GM19043 (cell line): ENCODE data around the gene BPI.
"Not testable (repeated sequence)": the region's sequence is repeated elsewhere in the genome, so short reads cannot be mapped to it uniquely, and the experiment has no call there.

Source experiments
- ATAC-seq: cut with Tn5 transposase; IDR thresholded peaks from one replicate; pipeline ENCODE4 v1.9.1; 2021; ENCODE audit warnings: low read depth; ENCODE audit not compliant: unreplicated experiment

BPI gene

DNA sequence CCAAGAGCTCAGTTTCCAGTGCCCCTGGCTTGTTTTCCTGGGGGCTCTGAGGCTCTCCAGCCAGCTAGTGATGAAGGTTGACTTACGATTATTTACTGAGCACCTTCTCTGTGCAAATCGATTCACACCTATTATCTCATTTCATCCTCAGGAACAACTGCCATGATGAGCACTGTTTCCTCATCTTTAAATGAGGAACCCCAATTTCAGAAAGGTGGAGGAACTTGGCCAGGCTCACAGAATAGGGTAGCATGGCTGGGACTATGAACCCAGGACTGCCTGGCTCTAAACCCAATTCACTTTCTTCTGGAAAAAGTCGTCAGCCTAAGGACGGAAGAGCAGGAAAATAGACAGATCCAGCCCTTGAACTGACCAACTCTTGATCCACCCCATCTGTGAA, 3.5 kb upstream of the BPI start:
- ATAC-seq, result no peak

DNA sequence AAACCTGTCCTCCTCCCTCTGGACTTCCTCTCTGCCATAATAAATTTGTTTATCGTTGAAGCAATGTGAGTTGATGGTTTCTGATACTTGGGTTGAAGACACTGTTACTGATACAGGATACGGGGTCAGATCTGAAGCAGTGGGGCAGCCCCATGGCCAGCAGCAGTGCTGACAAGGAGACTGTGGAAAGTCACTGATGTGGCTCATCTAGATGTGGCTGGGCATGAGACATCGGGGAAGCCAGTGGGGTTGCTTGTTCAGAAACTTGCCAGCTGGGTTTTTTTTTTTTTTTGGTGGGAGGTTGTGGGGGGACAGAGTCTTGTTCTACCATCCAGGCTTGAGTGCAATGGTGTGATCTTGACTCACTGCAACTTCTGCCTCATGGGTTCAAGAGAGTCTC, 2.6 kb upstream of the BPI start:
- no peak for ATAC-seq

DNA sequence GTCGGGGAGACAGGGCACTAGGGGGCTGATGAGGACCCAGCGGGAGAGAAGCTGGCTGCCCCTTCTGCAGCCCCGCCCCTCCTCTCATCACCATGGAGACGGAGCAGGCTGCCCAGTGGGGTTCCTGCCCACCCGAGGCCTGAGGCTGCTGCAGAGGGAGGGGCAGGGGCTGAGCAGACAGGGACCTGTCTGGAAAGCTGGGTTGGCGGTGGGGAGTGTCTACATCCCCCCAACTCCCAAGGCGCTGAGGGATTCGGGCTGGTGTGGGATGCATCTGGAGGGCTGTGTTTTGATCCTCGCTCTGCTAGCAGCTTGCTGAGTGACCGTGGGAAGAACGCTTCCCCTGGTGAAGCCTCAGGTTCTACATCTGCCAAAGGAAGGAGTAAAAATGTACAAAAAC, 1.2 kb upstream of the BPI start:
- ATAC-seq, result no peak

DNA sequence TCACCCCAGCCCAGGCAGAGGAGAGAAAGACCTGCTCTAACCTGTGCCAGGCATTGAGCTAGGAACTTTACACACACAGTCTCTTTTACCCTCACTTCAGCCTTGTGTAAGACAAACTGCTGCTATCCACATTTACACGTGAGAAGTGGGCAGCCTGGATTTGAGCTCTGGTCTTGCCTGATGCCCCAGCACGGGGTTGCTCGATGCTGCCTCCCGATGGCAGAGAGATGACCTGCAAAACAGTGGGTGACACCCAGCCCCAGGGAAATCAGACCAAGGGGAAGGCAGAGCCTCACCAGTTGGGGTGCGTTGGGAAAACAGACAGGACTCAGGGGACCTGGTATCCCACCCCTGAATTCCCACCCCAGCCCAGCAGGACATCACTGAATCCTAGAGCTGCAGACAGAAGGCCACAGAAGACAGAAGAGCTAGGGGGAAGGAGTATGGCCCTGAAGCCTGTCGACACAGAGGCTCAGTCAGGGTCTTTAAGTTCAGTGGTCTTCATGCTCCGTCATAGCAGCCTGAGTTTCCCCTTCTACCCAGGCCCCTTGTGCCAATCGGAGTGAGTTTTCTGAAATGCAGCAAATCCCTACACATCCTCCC, 990 bp downstream of the BPI start:
- no peak for ATAC-seq

DNA sequence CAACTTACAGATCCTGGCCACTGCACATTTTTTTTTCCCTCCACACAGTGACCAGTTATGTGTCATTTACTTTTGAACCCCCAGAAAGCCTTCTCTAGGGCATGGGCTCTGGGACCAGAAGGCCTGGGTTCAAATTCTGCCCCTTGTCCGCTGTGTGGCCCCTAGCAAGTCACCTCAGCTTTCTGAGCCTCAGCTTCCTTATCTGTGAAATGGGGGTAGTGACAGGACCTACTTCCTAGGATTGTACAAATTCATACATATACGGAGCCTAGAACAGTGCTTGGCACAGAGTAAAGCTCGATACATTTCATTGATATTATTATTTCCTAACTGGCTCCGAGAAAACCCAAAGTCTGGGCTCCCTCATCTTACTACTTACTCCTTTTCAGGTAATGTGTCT, 1.6 kb downstream of the BPI start:
- ATAC-seq, result no peak

DNA sequence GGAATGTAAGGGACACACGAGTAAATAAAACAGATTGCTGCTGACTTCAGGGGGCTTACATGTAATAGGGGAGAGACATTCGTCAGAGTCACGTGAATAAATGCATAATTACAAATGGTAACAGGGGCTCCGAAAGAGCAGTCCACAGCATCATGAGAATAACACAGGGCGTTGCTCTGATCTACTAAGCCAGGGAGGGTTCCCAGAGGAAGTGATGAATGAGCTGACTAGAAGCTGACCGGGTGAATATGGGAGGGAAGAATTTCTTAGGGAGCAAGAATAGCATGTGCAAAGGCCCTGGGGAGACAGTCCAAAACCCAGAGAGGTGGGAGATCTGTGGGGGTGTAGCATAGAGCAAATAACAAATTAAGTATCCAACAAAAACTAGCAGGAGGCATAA, 2.4 kb downstream of the BPI start:
- no peak for ATAC-seq

DNA sequence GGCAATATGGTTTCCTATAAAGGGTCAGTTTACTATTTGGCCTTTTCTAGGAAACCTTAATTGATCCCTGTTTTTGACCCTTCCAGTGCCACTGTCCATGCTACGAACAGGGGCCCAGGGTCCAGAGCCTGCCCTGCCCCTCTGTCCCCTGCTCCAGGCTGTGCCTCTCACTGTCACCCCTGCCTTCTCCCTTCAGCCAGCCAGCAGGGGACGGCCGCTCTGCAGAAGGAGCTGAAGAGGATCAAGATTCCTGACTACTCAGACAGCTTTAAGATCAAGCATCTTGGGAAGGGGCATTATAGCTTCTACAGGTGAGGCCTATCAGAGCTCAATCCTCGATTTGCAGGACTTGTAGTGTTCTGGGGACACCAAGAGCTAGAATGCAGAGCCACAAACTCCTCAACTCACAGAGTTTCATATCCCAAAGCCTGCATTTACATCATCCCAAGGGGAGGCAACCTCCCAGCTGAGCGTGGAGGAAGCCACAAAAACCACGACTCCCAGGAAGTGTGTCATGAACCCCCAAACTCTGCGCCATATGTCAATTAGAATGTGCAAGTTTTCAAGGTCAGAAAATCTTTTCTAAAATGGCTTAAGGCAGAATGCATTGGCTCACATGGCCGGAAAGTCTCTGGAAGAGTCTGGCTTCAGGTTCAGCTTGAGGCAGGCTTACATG, 3.6 kb downstream of the BPI start:
- ATAC-seq, result no peak

DNA sequence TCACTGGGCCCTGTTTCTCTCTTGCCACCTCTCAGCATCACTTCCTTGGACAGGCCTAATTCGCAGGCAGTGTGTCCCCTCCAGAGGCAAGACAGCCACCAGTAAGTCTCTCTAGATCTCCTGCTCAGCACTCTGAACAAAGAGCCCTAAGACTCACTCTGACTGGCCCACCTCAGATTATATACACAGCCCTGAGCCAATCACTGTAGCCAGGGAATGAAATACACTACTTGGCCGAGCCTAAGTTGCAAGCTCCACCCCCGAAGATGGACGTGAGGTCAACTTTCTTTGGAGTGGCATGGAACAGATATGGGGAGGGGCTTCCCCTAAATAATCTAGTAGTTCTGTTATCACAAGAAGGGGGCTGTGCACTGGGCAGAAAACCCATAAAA, 4.1 kb downstream of the BPI start:
- no peak for ATAC-seq

DNA sequence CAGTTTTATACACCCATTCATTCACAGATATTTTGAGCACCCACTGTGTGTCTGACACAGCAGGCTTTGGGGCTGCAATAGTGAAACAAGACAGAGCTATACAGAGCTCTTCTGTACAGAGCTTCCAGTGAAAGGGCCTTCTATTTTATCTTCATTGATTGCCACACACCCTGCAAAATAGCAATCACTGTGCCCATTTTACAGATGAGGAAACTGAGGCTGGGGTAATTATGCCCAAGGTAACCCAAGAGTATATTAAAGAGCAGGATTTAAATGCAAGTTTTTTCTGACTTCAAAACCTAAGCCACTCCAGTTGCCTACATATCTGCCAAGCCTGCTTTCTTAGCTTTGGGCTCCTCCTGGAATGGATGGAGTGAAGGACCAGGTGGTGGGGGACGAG, 4.5 kb downstream of the BPI start:
- ATAC-seq, result no peak

DNA sequence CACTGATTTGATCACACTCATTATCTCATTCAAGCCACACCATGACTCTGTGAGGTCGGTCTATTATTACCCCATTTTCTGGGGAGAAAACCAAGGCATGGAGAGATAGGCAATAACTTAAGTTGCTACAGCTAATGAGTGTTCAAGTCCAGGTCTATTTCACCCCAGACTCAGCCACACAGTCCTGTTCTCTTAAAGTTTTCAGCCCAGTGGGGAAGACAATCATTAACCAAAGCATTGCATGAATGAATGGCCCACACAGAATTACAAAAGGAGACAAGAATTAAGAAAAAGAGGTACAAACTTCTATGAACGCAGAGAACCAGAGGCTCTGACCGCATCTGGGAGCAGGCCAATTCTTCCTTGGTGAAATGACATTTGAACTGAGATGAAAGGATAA, 7.1 kb downstream of the BPI start:
- ATAC-seq, result no peak

DNA sequence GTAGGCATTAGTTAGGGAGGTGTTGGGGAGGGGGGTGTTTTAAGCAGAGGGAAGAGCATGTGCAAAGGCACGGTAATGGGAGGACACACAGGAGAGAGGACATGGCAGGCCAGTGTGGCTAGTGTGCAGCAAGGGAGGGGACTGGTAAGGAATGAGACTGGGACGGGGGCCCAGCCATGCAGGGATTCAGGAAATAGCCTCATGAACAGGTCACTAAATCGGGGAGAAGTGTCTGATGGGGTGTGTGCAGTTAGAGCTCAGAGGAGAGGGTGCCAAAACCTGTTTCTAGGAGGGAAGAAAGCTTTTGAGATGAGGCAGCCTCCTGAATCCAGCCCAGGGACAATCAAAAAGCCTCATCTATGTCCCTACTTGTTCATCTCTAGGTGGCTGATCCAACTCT, 7.5 kb downstream of the BPI start:
- no peak for ATAC-seq

DNA sequence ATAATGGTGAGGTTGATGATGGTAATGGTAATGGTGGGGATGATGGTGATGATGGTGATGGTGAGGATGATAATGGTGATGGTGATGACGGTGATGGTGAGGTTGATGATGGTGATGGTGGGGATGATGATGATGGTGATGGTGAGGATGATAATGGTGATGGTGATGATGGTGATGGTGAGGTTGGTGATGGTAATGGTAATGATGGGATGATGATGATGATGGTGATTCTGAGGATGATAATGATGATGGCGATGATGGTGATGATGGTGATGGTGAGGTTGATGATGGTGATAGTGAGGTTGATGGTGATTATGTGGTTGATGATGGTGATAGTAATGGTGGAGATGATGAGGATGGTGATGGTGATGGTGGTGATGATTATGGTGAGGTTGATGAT, 9.7 kb downstream of the BPI start:
- ATAC-seq, result no peak

DNA sequence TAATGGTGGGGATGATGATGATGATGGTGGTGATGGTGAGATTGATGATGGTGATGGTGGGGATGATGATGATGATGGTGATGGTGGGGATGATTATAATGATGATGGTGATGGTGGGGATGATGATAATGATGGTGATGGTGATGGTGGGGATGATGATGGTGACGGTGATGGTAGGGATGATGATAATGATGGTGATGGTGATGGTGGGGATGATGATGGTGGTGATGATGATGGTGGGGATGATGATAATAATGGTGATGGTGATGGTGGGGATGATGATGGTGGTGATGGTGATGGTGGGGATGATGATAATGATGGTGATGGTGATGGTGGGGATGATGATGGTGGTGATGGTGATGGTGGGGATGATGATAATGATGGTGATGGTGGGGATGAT, 10.4 kb downstream of the BPI start:
- not testable (repeated sequence) for ATAC-seq

DNA sequence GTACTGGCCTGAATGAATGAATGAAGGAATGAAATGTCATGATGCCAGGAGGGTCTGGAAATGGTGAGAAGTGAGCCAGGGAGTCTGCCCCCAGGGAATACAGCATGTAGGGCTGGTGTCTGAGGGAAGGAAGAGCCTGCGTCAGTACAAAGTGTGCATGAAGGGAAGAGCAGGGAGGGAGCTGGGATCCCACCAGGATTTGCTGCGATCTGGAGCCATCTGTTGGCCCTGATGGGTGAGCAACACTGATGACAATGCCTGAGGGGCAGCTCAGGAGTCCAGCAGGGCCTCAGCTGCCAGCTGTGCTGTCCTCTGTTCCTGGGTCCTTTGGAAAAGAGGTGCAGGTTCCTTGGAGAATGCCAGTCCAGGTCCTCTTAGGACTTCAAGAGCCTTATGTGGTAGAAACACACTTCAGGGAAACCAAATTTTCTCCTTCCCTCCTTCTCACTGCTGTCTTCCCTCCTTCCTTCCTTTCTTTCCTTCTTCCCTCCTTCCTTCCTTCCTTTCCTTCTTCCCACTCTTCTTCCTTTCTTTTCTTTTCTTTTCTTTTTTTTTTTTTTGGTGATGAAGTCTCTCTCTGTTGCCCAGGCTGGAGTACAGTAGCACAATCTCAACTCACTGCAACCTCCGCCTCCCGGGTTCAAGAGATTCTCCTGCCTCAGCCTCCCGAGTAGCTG, 11.5 kb downstream of the BPI start:
- ATAC-seq, result no peak

DNA sequence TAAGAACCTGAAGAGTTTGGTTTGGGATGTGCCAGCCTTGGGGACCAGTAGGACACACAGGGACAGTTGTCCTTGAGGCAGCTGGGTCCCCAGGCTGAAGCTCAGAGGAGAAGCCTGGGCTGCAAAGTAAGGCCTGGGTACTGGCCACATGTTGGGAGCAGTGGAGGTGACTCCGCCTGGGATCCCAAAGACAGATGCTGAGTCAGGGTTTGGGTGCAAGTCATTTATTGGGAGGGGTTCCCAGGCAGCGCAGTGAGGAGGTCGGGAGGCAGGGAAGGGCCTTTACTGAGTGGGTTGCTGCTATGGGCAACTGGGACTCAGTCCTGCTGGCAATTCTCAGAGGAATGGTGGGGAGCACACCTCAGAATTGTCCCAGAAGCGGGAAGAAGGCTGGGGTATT, 12.4 kb downstream of the BPI start:
- no peak for ATAC-seq

DNA sequence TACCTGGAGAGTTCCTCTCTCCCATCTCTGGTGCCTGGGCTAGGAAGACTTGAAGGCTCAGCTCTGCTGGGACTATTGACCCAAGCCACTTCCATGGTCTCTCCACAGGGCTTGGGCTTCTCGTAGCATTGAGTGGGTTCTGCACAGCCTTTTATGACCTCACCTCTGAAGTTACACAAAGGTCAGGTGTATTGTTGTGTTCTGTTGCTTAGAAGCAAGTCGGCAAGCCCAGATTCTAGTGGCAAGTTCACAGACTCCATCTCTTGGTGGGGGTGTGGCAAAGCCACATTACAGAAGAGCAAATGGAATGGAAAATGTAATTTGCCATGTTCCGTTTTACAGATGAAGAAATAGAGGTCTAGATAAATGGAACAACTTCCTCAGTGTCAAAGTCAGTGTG, 13.5 kb downstream of the BPI start:
- ATAC-seq, result no peak

DNA sequence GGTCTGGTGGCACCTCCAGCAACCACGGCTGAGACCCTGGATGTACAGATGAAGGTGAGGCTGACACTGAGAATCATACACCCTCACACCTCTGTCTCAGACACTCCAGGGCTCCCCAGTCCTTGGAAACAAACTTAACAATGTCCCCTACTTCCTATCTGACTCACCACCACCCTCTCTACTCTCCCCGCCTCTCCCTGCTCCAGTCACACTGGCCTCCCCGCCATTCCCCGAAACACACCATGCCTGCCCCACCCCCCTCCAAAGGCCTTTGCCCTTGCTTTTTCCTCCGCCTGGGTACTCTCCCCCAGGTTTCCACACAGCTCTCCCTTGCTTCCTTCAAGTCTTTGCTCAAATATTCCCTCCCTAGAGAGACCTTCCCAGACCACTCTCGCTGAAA, 16.3 kb downstream of the BPI start:
- no peak for ATAC-seq

DNA sequence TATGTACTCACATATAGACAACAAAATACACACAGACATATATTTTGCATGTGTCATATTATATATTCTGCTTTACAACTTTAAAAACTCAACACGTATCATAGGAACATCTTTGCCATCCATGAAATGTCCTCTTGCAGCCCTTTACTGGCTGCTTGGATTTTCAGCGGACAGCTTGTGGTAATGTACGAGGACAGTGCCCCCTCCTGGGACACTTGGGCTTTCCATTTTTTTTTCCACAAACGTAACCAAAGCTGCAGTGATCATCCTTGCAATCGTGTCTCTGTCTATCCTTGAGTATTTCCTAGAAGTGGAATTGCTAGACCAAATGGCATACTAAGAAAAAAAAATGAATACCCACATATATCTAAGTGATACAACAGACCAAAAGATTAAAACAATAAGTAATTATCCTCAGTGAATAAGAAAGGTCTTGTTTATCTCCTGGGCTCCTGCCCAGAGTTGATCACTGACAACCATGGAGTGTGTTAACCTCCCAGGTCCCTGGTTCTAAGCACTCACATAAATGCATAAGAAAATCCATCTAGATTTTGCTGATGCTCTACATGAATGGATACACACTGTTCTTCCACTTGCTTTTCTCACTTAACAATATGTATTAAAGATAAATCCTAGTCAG, 18.1 kb downstream of the BPI start:
- ATAC-seq, result no peak

DNA sequence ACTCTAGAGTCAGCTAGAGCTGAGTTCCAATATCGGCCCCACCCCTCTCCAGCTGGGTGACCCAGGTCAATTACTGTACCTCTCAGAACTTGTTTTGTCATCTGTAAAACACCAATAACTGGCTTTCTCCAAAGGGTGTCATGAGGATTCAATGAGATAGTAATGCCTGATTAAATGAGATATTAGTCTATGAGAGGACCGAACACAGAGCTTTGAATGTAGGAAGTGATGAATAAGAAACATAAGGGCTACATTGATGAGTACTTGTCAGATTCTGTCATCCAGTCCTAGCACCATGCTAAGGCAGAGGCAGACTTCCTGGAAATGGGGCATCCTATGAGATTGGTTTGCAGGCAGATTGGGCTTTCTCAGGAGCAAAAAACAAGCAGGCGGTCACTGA, 20.2 kb downstream of the BPI start:
- ATAC-seq, result no peak

DNA sequence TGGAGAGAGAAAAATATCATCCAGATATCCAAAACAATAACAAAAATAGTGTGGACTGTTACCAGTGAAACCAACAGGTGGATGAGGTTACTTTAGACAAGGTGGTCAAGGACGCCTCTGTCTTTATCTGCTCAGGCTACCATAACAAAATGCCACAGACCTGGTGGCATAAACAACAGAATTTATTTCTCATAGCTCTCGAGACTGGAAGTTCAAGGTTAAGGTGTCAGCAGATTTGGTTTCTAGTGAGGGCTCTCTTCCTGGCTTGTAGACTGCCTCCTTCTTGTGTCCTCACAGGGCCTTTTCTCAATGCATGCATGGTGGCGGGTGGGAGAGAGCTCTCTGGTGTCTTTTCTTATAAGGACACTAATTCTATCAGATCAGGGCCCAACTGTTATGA, 21.2 kb downstream of the BPI start:
- no peak for ATAC-seq

DNA sequence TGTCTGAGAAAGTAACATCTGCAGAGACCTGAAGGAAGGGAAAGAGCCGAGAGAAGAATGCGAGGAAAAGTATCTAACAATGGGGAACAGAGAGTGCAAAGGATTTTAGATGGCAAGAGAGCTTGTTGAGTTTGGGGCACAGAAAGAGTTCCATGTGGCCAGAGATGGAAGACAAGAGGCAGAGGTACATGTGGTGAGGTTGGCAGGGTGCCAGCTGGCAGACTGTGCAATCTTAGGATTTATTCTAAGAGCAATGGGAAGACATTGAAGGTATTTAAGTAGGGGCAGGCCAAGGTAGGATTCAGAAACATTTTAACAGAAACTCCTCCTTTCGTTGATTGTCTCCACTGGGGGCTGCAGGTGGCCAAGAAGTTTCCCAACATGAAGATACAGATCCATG, 21.9 kb downstream of the BPI start:
- no peak for ATAC-seq

DNA sequence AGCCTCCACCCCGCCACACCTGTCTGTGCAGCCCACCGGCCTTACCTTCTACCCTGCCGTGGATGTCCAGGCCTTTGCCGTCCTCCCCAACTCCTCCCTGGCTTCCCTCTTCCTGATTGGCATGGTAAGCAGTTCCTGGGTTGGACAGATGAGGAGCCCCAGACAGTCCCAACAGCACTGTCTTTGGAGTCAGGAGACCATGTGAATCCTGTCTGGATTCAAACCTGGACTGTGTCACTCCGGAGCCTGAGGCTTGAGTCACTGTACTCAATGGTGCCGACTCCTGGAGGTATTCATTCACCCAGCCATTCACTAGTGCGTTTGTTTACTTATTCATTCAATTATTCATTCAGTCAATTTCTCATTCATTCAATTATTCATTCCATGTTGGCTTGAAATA, 22.4 kb downstream of the BPI start:
- ATAC-seq, result no peak
